Neural crest cell (in vitro differentiated cells): ENCODE data around the gene KSR2. TPM values are rescaled to one million over a fixed set of nuclear protein-coding genes. Genes with fewer than 3 reads are reported as not detected.
A peak's percentile ranks its signal among the peaks of the same experiment; 100 is the strongest.

Source experiments
- DNase-seq: peaks from one replicate; pipeline ENCODE4 v3.0.0; 2021; ENCODE audit warnings: low read depth, mixed read lengths, low spot score
- H3K27ac Mint-ChIP-seq: one replicate; pipeline ENCODE4 v1.8.0; 2021; ENCODE audit warnings: mild to moderate bottlenecking, mixed read lengths; ENCODE audit not compliant: unreplicated experiment
- H3K27me3 Mint-ChIP-seq: 2 replicates; pipeline ENCODE4 v1.8.0; 2021; ENCODE audit warnings: low read depth, mild to moderate bottlenecking, mixed read lengths
- H3K36me3 Mint-ChIP-seq: 2 replicates; pipeline ENCODE4 v1.8.0; 2021; ENCODE audit warnings: low read depth, mild to moderate bottlenecking, mixed read lengths
- H3K4me1 Mint-ChIP-seq: 2 replicates; pipeline ENCODE4 v1.8.0; 2021; ENCODE audit warnings: mixed read lengths
- H3K4me3 Mint-ChIP-seq: one replicate; pipeline ENCODE4 v1.8.0; 2021; ENCODE audit warnings: mild to moderate bottlenecking, mixed read lengths
- H3K9me3 Mint-ChIP-seq: 2 replicates; pipeline ENCODE4 v1.8.0; 2021; ENCODE audit warnings: mixed read lengths
- total RNA-seq: library from RNA; stranded (reverse); gene quantifications from 2 replicates; pipeline ENCODE4 v1.2.1, GENCODE V29; 2021
- TF ChIP-seq, protein P1 (sequence below): fragments of 200-600 bp; sonication (generic); conservative IDR thresholded peaks from 2 replicates; pipeline ENCODE4 v1.5.0; 2021; ENCODE audit warnings: antibody characterized with exemption, mild to moderate bottlenecking

KSR2 gene
- total RNA-seq, 1 donor from 2014 or later = 0.33 TPM

DNA sequence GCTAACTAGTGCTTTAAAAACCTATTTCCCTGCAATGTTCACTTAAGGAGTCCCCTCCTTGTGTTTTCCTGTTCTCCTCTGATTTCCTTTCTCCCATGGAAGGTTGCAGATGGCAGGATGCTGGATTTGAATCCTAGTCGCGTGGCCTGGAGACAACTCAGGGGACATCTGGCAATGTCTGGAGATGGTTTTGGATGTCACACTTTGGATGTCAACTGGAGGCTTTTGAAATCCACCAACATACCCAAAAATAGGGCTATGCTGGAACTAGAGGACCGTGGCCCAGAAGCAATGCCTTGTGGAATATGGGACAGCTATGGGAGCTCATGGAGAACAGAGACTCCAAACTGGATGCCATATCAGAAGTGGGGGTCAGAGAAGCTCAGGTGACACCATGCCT lies 511.6 kb downstream of the KSR2 start:
- Mint-ChIP-seq H3K4me3 (no peak overlapping the region), H3K36me3 (no peaks in the 10 kb centered on the region), H3K9me3 (no peaks in the 10 kb centered on the region)

GRCh38 chr12:117456076-117456475 lies 512.7 kb downstream of the KSR2 start:
- no peaks in the 10 kb centered on the region for H3K36me3 Mint-ChIP-seq
- no peak overlapping the region for H3K4me3 Mint-ChIP-seq
- no peaks in the 10 kb centered on the region for H3K9me3 Mint-ChIP-seq
- H3K27ac Mint-ChIP-seq = no peak overlapping the region
- peaks cover 6% of the 10 kb centered on the region for H3K27me3 Mint-ChIP-seq
- no peak for DNase-seq
- TF ChIP-seq, protein P1, sequence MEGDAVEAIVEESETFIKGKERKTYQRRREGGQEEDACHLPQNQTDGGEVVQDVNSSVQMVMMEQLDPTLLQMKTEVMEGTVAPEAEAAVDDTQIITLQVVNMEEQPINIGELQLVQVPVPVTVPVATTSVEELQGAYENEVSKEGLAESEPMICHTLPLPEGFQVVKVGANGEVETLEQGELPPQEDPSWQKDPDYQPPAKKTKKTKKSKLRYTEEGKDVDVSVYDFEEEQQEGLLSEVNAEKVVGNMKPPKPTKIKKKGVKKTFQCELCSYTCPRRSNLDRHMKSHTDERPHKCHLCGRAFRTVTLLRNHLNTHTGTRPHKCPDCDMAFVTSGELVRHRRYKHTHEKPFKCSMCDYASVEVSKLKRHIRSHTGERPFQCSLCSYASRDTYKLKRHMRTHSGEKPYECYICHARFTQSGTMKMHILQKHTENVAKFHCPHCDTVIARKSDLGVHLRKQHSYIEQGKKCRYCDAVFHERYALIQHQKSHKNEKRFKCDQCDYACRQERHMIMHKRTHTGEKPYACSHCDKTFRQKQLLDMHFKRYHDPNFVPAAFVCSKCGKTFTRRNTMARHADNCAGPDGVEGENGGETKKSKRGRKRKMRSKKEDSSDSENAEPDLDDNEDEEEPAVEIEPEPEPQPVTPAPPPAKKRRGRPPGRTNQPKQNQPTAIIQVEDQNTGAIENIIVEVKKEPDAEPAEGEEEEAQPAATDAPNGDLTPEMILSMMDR = no peak
- H3K4me1 Mint-ChIP-seq = no peaks in the 10 kb centered on the region

More for the DNA sequence above, 511.6 kb downstream of the KSR2 start:
- TF ChIP-seq, protein P1 = no peak
- no peak for DNase-seq
- Mint-ChIP-seq H3K4me1 (no peaks in the 10 kb centered on the region), H3K27ac (no peak overlapping the region), H3K27me3 (peaks cover 2% of the 10 kb centered on the region)

DNA sequence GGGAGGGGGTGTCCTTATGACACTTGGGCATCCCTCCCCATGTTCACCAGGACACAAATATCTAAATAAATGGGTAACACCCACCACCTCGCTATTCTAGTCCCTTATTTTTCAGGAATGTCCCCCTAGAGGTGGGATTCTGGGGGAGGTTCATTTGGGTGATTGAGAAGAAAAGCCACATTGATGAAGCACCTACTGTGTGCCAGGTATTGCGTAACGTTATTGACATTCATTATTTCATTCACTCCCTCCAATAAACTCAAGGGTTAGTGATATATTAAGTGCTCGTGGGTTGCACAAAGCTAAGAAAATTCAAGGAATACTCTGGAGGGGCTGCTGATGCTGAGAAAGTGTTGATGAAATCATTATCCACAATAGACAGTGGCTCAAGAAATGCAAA lies 514.8 kb downstream of the KSR2 start:
- Mint-ChIP-seq H3K4me1 (peaks cover 11% of the 10 kb centered on the region), H3K9me3 (no peaks in the 10 kb centered on the region), H3K27me3 (peaks cover 6% of the 10 kb centered on the region), H3K27ac (no peak overlapping the region), H3K36me3 (no peaks in the 10 kb centered on the region), H3K4me3 (no peak overlapping the region)
- DNase-seq = no peak
- TF ChIP-seq, protein P1 = no peak

GRCh38 chr12:117452112-117452511 lies 516.7 kb downstream of the KSR2 start:
- no peak overlapping the region for H3K4me3 Mint-ChIP-seq

GRCh38 chr12:117450209-117450608 lies 518.6 kb downstream of the KSR2 start:
- peaks cover 5% of the 10 kb centered on the region for H3K27me3 Mint-ChIP-seq
- peaks cover 11% of the 10 kb centered on the region for H3K4me1 Mint-ChIP-seq
- DNase-seq = no peak
- TF ChIP-seq, protein P1 = no peak
- no peak overlapping the region for H3K4me3 Mint-ChIP-seq
- no peaks in the 10 kb centered on the region for H3K9me3 Mint-ChIP-seq
- no peaks in the 10 kb centered on the region for H3K36me3 Mint-ChIP-seq
- peak overlapping the region; percentile 78 for H3K27ac Mint-ChIP-seq

More at GRCh38 chr12:117452112-117452511, 516.7 kb downstream of the KSR2 start:
- Mint-ChIP-seq H3K27me3 (peaks cover 6% of the 10 kb centered on the region), H3K27ac (no peak overlapping the region), H3K9me3 (no peaks in the 10 kb centered on the region), H3K4me1 (peaks cover 11% of the 10 kb centered on the region), H3K36me3 (no peaks in the 10 kb centered on the region)
- DNase-seq = no peak
- TF ChIP-seq, protein P1 = no peak
